Ramos (cell line): Measurements from ENCODE around the gene KCNE3.

ENCODE experiments used
- in situ Hi-C: fragments of 300-500 bp; cut with MboI; formaldehyde crosslinking; loops from one replicate; pipeline ENCODE4 v1.14.3; 2022; ENCODE audit warnings: low sequenced_read_pairs; ENCODE audit not compliant: unreplicated experiment

KCNE3 gene

GRCh38 chr11:74466916-74467885 is at the start of gene KCNE3:
KCNE3 (minus strand) TSS chr11:74467549; CDS start chr11:74457563, 9,986 bp downstream.
- in situ Hi-C loops: no loop called here

- in situ Hi-C loops: no loop called here
Measured at GRCh38 chr11:74507582-74507981, 40.2 kb upstream of the KCNE3 start.

DNA sequence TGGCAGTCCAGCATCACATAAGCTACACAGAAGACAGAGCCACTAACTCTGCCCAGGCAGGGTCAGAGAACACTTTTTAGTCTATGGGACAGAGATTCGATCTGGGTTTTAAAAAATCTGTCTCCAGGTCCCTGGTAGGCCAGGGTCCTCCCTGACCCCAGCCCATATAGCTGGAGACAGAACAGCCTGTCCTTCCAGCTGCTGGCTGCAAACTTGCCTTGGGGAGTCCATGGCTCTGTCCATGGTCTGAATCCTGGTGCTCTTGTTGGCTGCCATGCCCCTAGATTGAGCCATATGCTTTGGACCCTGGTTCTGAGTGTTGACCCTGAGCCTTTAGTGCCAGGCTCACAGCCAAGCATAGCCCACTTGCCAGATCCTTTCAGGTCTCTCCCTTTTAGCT is 39.5 kb upstream of the KCNE3 start:
- in situ Hi-C loops: no loop called here

DNA sequence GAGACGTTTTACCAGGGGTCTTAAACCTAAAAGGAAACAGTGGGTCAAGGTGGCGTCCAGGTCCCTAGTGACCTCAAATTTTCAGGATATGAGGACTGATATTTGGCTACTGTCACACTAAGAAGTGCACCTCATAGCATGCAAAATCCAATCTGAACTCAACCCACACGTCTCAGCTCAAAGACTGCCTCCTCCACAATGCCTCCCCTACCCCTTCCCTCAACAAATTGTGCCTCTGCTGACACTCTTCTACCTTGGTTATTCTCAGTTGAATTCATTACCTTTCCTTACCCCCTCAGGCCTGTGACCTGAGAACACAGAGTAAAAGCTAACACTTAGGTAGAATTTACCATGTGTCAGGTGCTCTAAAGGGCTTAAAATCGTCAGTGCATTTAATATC is 38.6 kb upstream of the KCNE3 start:
- in situ Hi-C loops: no loop called here

- in situ Hi-C loops: no loop called here
Measured at GRCh38 chr11:74504100-74504691, 36.8 kb upstream of the KCNE3 start.

DNA sequence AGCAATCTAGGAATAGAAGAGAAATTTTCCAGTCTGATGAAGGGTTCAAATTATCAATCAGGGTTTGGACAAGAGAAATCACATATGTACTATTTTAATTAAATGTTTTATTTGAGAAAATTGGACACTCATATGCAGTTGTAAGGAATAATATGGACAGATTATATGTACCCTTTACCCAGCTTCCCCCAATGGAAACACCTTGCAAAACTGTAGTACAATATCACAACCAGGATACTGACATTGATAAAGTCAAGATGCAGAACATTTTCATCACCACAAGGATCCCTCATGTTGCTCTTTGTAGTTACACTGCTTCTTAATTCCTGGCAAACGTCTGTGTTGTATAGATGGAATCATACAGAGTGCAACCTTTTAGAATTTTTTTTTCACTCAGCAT is 27.6 kb upstream of the KCNE3 start:
- in situ Hi-C loops: no loop called here

- in situ Hi-C loops: no loop called here
Measured at GRCh38 chr11:74493791-74494630, 26.7 kb upstream of the KCNE3 start.

DNA sequence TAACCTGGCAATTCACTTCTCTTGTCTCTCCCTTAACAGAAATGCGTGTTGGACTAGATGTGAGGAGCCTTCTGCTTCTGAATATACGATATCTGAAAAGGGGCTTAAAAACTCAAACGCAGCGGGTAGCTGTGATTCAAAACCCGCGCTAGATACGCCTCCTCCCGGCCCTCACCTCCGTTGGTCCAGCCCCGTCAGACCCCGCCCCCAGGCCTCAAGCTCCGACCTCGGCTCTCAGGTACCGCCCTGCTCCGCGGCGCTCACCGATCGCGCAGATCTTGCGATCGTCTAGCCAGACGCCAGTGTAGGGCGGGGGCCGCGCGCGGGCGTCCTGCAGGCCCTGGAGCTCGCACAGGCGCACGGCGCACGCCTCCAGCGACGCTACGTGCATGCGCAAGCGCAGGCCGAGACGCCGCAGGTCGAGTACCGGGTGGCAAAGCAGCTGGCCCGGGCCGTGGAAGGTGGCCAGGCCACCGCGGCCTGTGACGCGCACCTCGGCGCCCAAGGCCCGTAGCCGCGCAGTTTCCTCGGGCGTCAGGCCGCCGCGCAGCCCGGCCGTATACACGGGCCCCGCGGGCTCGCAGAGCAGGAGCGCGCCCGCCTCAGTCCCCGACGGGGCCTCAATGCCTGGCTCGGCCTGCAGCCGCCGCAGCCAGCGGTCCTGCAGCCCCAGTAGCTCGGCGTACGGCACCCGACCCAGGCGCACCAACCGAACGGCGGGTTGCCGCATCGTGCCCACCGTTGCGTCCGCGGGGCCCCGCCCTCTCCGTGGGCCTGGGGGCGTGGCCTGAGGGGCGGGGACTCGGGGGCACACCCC is 25.8 kb upstream of the KCNE3 start, which contains the start of gene LIPT2:
Gene LIPT2, minus strand, starts transcription at position 751 of the 817 bp plus-strand sequence. Its CDS starts 21 bp downstream, at position 730.
- in situ Hi-C loops: no loop called here

GRCh38 chr11:74492084-74492483 is 24.7 kb upstream of the KCNE3 start:
- in situ Hi-C loops: no loop called here

- in situ Hi-C loops: no loop called here
Measured at GRCh38 chr11:74490941-74491340, 23.6 kb upstream of the KCNE3 start.

- in situ Hi-C loops: no loop called here
Measured at GRCh38 chr11:74487875-74488274, 20.5 kb upstream of the KCNE3 start.

GRCh38 chr11:74485868-74486267 is 18.5 kb upstream of the KCNE3 start:
- in situ Hi-C loops: no loop called here

- in situ Hi-C loops: no loop called here
Measured at GRCh38 chr11:74480688-74481417, 13.5 kb upstream of the KCNE3 start.

DNA sequence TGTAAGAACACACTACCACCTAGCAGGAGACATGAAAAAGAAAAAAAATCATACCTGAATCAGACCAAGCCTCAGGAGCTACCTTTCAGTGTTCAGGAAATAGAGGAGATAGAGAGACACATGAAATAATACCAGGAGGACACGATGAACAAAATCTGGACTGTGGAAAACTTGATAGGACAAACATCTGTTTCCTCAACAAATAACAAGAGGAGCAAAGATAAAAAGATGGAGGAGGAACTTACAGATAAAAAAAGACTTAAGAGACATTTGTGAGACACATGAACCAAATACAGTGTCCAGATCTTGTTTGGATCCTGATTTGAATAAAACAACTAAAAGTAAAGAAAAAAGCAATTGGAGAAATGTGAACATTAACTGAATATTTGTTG is 12.4 kb upstream of the KCNE3 start:
- in situ Hi-C loops: no loop called here

GRCh38 chr11:74478877-74479731 is 11.8 kb upstream of the KCNE3 start:
- in situ Hi-C loops: no loop called here

- in situ Hi-C loops: no loop called here
Measured at GRCh38 chr11:74476536-74476935, 9.2 kb upstream of the KCNE3 start.

GRCh38 chr11:74474316-74474715 is 7.0 kb upstream of the KCNE3 start:
- in situ Hi-C loops: no loop called here
